ENCODE data around the gene FILIP1. TPM values are rescaled to one million over a fixed set of nuclear protein-coding genes. Genes with fewer than 3 reads are reported as not detected.

Gene FILIP1
- total RNA-seq, 1 experiment from 2014 or later = 2.9 TPM

DNA sequence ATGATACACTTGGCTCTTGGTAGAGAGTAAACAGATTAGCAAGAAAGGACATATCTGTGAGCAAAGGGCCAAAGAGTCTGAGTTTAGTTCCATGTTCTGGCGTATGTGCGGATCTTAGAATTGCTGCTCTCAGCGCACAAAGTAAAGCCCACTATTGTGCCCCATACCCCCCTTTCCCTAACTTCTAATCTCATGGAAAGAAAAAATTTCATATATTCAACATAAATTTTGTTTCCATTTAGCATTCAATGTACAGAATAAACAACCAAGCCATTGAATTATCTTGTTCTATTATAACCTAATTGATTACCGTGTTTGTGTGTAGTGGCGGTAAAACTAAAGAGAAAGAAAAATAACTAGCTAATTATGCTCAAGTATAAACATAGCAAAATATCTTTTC lies 30.5 kb downstream of the FILIP1 start:
- no peaks in the 10 kb centered on the region for H3K9me3 Mint-ChIP-seq
- H3K27me3 Mint-ChIP-seq (ENCODE audit: low read depth) = no peaks in the 10 kb centered on the region
- ATAC-seq = no peak
- H3K36me3 Mint-ChIP-seq = no peaks in the 10 kb centered on the region
- CTCF ChIA-PET = no interaction called here
- no peak overlapping the region for H3K27ac Mint-ChIP-seq
- TF ChIP-seq, protein P1, sequence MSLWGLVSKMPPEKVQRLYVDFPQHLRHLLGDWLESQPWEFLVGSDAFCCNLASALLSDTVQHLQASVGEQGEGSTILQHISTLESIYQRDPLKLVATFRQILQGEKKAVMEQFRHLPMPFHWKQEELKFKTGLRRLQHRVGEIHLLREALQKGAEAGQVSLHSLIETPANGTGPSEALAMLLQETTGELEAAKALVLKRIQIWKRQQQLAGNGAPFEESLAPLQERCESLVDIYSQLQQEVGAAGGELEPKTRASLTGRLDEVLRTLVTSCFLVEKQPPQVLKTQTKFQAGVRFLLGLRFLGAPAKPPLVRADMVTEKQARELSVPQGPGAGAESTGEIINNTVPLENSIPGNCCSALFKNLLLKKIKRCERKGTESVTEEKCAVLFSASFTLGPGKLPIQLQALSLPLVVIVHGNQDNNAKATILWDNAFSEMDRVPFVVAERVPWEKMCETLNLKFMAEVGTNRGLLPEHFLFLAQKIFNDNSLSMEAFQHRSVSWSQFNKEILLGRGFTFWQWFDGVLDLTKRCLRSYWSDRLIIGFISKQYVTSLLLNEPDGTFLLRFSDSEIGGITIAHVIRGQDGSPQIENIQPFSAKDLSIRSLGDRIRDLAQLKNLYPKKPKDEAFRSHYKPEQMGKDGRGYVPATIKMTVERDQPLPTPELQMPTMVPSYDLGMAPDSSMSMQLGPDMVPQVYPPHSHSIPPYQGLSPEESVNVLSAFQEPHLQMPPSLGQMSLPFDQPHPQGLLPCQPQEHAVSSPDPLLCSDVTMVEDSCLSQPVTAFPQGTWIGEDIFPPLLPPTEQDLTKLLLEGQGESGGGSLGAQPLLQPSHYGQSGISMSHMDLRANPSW (CRISPR knock-in tag; conservative IDR thresholded peaks at IDR 0.05; ENCODE audit: low read depth) = no peak
- TF ChIP-seq JUN (CRISPR knock-in tag; IDR thresholded peaks at IDR 0.05) (no peak), HMGA2 (CRISPR knock-in tag; IDR thresholded peaks at IDR 0.05) (no peak), ZNF281 (CRISPR knock-in tag; IDR thresholded peaks at IDR 0.05) (no peak), NR3C1 (CRISPR knock-in tag; conservative IDR thresholded peaks at IDR 0.05; ENCODE audit: low read depth) (no peak), ZNF423 (CRISPR knock-in tag; IDR thresholded peaks at IDR 0.05) (no peak), ATF3 (CRISPR knock-in tag; conservative IDR thresholded peaks at IDR 0.05) (no peak), ESRRA (CRISPR knock-in tag; IDR thresholded peaks at IDR 0.05; ENCODE audit: borderline replicate concordance) (no peak), PRRX2 (CRISPR knock-in tag; IDR thresholded peaks at IDR 0.05) (no peak), SOX15 (CRISPR knock-in tag; IDR thresholded peaks at IDR 0.05) (no peak), OVOL2 (CRISPR knock-in tag; IDR thresholded peaks at IDR 0.05; ENCODE audit: borderline replicate concordance) (no peak), ZNF396 (CRISPR knock-in tag; IDR thresholded peaks at IDR 0.05; ENCODE audit: borderline replicate concordance) (no peak), ZNF317 (CRISPR knock-in tag; IDR thresholded peaks at IDR 0.05; ENCODE audit: borderline replicate concordance, low read depth) (no peak)
- TF ChIP-seq, protein P2, sequence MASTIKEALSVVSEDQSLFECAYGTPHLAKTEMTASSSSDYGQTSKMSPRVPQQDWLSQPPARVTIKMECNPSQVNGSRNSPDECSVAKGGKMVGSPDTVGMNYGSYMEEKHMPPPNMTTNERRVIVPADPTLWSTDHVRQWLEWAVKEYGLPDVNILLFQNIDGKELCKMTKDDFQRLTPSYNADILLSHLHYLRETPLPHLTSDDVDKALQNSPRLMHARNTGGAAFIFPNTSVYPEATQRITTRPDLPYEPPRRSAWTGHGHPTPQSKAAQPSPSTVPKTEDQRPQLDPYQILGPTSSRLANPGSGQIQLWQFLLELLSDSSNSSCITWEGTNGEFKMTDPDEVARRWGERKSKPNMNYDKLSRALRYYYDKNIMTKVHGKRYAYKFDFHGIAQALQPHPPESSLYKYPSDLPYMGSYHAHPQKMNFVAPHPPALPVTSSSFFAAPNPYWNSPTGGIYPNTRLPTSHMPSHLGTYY (CRISPR knock-in tag; IDR thresholded peaks at IDR 0.05) = no peak
- TF ChIP-seq, protein P3, sequence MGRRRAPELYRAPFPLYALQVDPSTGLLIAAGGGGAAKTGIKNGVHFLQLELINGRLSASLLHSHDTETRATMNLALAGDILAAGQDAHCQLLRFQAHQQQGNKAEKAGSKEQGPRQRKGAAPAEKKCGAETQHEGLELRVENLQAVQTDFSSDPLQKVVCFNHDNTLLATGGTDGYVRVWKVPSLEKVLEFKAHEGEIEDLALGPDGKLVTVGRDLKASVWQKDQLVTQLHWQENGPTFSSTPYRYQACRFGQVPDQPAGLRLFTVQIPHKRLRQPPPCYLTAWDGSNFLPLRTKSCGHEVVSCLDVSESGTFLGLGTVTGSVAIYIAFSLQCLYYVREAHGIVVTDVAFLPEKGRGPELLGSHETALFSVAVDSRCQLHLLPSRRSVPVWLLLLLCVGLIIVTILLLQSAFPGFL (CRISPR knock-in tag; IDR thresholded peaks at IDR 0.05; ENCODE audit: borderline replicate concordance) = no peak
- TF ChIP-seq, protein P4, sequence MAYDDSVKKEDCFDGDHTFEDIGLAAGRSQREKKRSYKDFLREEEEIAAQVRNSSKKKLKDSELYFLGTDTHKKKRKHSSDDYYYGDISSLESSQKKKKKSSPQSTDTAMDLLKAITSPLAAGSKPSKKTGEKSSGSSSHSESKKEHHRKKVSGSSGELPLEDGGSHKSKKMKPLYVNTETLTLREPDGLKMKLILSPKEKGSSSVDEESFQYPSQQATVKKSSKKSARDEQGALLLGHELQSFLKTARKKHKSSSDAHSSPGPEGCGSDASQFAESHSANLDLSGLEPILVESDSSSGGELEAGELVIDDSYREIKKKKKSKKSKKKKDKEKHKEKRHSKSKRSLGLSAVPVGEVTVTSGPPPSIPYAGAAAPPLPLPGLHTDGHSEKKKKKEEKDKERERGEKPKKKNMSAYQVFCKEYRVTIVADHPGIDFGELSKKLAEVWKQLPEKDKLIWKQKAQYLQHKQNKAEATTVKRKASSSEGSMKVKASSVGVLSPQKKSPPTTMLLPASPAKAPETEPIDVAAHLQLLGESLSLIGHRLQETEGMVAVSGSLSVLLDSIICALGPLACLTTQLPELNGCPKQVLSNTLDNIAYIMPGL (CRISPR knock-in tag; IDR thresholded peaks at IDR 0.05) = no peak
- TF ChIP-seq, protein P5, sequence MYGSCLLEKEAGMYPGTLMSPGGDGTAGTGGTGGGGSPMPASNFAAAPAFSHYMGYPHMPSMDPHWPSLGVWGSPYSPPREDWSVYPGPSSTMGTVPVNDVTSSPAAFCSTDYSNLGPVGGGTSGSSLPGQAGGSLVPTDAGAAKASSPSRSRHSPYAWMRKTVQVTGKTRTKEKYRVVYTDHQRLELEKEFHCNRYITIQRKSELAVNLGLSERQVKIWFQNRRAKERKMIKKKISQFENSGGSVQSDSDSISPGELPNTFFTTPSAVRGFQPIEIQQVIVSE (CRISPR knock-in tag; IDR thresholded peaks at IDR 0.05; ENCODE audit: borderline replicate concordance) = no peak
- POLR2A ChIA-PET = no interaction called here
- no peak overlapping the region for H3K4me3 Mint-ChIP-seq
- no peak for DNase-seq (ENCODE audit: low spot score)
- H3K4me1 Mint-ChIP-seq = peaks cover 10% of the 10 kb centered on the region
